Mucosa of descending colon (tissue), 3 donors: ENCODE data around the gene MUSK. TPM values are rescaled to one million over a fixed set of nuclear protein-coding genes. Genes with fewer than 3 reads are reported as not detected.

Experiments
- ATAC-seq: fragments of 200-7000 bp; cut with Tn5 transposase; one replicate; pipeline ENCODE4 v1.9.1; 2020; ENCODE audit warnings: mild to moderate bottlenecking, moderate library complexity
- DNase-seq, 3 donors: peaks; one replicate each; pipeline ENCODE4 v3.0.0-alpha.2; 2020
- H3K36me3 ChIP-seq: fragments of 200-600 bp; one replicate; pipeline ENCODE4 v1.8.0; 2021; ENCODE audit warnings: low read depth, mild to moderate bottlenecking
- H3K4me1 ChIP-seq: fragments of 200-600 bp; one replicate; pipeline ENCODE4 v1.8.0; 2021; ENCODE audit warnings: low read depth, mild to moderate bottlenecking
- H3K4me3 ChIP-seq: fragments of 200-600 bp; one replicate; pipeline ENCODE4 v1.8.0; 2021; ENCODE audit warnings: mild to moderate bottlenecking
- H3K9me3 ChIP-seq: fragments of 200-600 bp; one replicate; pipeline ENCODE4 v1.8.0; 2021; ENCODE audit warnings: mild to moderate bottlenecking
- intact Hi-C, 2 donors: fragments of 100-400 bp; cut with DNase I in 1 of 2; cut with micrococcal nuclease in 1 of 2; formaldehyde crosslinking; loops; one replicate each; pipeline versions ENCODE4 v1.11.0 to v1.11.1; 2022; cut with DNase I, micrococcal nuclease
- total RNA-seq, 3 donors: library from RNA; stranded (reverse); fragmentation: NEBNext Ultra II Directional in 2 of 3; extraction: Animal tissue kit (Norgen Biotek cat#: 25700) in 2 of 3; gene quantifications; one replicate each; pipeline versions ENCODE4 v1.2.1 to v1.2.4, GENCODE V29; 2021 to 2023
- TF ChIP-seq, protein P1 (sequence below): fragments of 200-600 bp; IDR thresholded peaks from one replicate; pipeline ENCODE4 v1.8.0; 2022; ENCODE audit warnings: antibody characterized with exemption, mild to moderate bottlenecking
- donor health status: DM: no; HTN: no; CAD: no; lungs with moderate emphysema.
- donor health status: DM: no; HTN: no; CAD: no.
- donor health status: DM: no; HTN: yes; CAD: no.

MUSK gene
- total RNA-seq, 3 donors from 2014 or later, result 1.4 to 5.6 (median 3.6) TPM

DNA sequence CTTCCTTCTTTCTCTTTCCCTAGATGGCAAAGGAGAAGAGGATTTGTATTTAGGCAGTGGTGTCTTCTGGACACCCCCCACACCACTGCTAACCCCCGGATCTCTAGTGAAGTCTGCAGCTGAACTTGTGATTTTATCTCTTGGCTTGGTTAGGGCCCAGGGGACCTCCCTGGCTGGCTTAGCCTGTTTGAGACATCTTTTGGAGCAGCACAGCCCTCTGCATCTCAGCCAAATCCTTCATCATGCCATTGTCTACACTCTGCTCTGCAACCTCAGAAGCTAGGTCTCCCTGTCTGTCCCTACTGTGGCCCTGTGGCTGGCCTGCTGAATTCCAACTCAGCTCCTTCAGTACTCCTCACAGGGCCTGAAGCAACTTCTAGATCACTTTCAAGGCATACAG lies 81.7 kb downstream of the MUSK start:
- TF ChIP-seq, protein P1, sequence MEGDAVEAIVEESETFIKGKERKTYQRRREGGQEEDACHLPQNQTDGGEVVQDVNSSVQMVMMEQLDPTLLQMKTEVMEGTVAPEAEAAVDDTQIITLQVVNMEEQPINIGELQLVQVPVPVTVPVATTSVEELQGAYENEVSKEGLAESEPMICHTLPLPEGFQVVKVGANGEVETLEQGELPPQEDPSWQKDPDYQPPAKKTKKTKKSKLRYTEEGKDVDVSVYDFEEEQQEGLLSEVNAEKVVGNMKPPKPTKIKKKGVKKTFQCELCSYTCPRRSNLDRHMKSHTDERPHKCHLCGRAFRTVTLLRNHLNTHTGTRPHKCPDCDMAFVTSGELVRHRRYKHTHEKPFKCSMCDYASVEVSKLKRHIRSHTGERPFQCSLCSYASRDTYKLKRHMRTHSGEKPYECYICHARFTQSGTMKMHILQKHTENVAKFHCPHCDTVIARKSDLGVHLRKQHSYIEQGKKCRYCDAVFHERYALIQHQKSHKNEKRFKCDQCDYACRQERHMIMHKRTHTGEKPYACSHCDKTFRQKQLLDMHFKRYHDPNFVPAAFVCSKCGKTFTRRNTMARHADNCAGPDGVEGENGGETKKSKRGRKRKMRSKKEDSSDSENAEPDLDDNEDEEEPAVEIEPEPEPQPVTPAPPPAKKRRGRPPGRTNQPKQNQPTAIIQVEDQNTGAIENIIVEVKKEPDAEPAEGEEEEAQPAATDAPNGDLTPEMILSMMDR, result no peak
- ATAC-seq (no peak), DNase-seq (peak in 1 of 3 donors; percentile 23)
- intact Hi-C loops, result no loop called here
- Histone ChIP-seq H3K4me3 (no peak overlapping the region), H3K36me3 (no peaks in the 10 kb centered on the region), H3K9me3 (no peaks in the 10 kb centered on the region), H3K4me1 (no peaks in the 10 kb centered on the region)

DNA sequence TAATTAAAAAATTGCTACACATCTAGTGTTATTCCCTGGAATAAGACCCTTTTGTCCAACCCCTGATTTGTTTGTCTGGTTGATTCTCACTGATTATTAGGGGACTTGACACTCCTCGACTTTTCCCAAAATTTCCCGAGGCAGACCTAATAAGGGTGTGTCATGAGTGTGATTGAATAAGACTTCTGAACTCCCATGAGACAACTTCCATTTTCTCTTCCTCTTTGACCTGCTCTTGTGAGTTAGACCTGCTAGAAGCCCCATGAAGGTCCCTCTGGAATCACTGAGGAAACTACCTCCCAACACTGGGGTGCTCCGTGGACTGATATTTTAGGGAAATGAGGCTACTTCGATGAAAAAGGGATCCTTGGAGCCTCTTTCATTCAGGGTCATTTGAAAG lies 83.4 kb downstream of the MUSK start:
- TF ChIP-seq, protein P1, result no peak
- intact Hi-C loops, result no loop called here
- H3K4me3 ChIP-seq, result no peak overlapping the region
- ATAC-seq (no peak), DNase-seq (no peak)
- H3K36me3 ChIP-seq, result no peaks in the 10 kb centered on the region
- H3K4me1 ChIP-seq, result no peaks in the 10 kb centered on the region
- no peaks in the 10 kb centered on the region for H3K9me3 ChIP-seq

DNA sequence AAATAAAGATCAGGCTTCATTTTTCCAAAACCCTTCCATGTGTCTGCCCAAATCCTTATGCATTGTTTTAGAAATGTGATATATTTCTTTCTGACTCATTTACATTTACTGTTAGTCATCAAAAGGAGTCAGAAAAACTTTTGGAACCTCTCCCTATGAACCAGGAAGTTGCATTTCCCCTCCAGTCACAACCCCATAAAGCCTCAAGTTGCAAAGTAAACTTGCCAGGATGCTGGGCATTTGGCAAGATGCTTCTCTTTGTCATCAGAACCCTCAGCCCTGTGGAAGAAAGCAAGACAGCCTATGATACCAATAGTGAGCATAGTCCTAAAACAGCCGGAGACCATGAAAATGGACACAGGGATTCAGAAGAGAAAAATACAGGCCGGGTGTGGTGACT lies 84.2 kb downstream of the MUSK start:
- Histone ChIP-seq H3K4me3 (no peak overlapping the region), H3K9me3 (no peaks in the 10 kb centered on the region), H3K36me3 (no peaks in the 10 kb centered on the region), H3K4me1 (no peaks in the 10 kb centered on the region)
- ATAC-seq (no peak), DNase-seq (no peak)
- TF ChIP-seq, protein P1, result no peak
- intact Hi-C loops, result no loop called here

DNA sequence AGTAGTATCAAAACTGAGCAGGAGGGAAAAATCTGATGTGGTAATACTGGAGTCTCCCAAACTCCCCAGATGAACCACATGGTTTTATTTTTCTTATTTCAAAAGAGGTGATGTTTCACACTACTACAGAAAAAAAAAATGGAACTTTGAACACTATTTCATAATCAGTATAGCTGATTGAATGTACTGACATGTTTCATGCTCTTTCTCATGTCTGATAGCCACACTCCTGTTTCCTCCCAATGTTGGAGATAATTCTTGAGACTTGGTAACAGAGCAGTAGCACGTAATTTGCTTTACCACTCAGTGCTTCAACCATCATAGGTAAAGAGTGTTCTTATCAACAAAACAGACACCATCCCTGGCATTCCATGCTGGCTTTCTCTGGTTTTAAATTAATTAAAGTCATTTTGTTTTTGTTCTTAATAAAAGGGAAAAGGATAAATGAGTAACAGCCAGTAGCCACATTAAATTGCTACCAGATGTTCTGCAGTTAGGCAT lies 85.2 kb downstream of the MUSK start:
- ATAC-seq (no peak), DNase-seq (no peak)
- TF ChIP-seq, protein P1, result no peak
- H3K4me1 ChIP-seq, result no peaks in the 10 kb centered on the region
- intact Hi-C loops, result no loop called here
- no peak overlapping the region for H3K4me3 ChIP-seq
- H3K9me3 ChIP-seq, result no peaks in the 10 kb centered on the region
- H3K36me3 ChIP-seq, result no peaks in the 10 kb centered on the region

DNA sequence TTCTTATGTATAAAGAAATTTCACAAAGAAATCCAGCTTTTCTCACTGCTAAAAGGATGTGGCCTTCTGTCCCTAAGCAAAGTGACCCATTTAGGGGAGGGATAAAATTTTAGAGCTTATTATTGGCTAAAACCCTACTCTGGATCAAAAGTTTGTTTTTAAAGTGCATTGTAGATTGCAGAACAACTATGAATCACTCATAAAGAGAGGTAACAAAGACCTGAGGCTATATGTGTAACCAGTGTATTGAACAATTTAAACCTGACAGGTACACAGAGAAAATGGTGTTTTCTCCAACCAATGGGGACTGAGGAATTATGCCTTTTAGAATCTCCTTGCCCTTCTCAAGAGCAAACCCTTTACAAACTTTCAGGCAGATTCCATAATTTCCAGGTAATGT lies 86.6 kb downstream of the MUSK start:
- Histone ChIP-seq H3K4me1 (no peaks in the 10 kb centered on the region), H3K4me3 (no peak overlapping the region), H3K9me3 (no peaks in the 10 kb centered on the region), H3K36me3 (no peaks in the 10 kb centered on the region)
- DNase-seq (no peak), ATAC-seq (no peak)
- intact Hi-C loops, result no loop called here
- TF ChIP-seq, protein P1, result no peak

DNA sequence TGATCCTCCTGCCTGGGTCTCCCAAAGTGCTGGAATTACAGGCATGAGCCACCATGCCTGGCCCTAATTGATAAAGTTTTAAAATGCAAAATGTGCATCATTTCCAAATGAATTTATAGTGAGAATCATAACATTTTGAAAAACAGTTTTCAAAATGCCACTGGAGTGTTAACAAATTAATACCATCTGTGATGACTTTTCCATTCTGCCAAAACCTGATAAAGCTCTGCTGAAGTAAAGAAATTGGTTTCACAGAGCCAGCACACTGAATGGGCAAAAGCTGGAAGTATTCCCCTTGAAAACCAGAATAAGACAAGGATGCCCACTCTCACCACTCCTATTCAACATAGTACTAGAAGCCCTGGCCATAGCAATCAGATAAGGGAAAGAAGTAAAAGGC lies 89.6 kb downstream of the MUSK start:
- intact Hi-C loops, result no loop called here
- H3K4me3 ChIP-seq, result no peak overlapping the region
- H3K9me3 ChIP-seq, result no peaks in the 10 kb centered on the region
- TF ChIP-seq, protein P1, result no peak
- no peak for DNase-seq
- ATAC-seq, result no peak
- H3K4me1 ChIP-seq, result no peaks in the 10 kb centered on the region
- H3K36me3 ChIP-seq, result no peaks in the 10 kb centered on the region
